Hepatocyte (in vitro differentiated cells): ENCODE measurements around the gene FMNL2. TPM values are rescaled to one million over a fixed set of nuclear protein-coding genes. Genes with fewer than 3 reads are reported as not detected.

Experiments
- DNase-seq: peaks from one replicate; pipeline ENCODE4 v3.0.0-alpha.2; 2016; ENCODE audit warnings: low spot score
- H2AFZ ChIP-seq: fragments of 200-600 bp; sonication (generic); 2 replicates; pipeline ENCODE4 v1.6.0; 2016; ENCODE audit warnings: antibody characterized with exemption, mild to moderate bottlenecking
- H3K27ac ChIP-seq: fragments of 200-600 bp; sonication (generic); 2 replicates; pipeline ENCODE4 v1.5.1; 2016; ENCODE audit warnings: mild to moderate bottlenecking
- H3K27me3 ChIP-seq: fragments of 200-600 bp; sonication (generic); 2 replicates; pipeline ENCODE4 v1.6.1; 2016
- H3K36me3 ChIP-seq: fragments of 200-600 bp; sonication (generic); replicated peaks from 2 replicates; pipeline ENCODE4 v1.5.1; 2016; ENCODE audit warnings: low read depth; ENCODE audit not compliant: insufficient read depth
- H3K4me1 ChIP-seq: fragments of 200-600 bp; sonication (generic); 2 replicates; pipeline ENCODE4 v1.5.1; 2016; ENCODE audit warnings: mild to moderate bottlenecking, moderate library complexity; ENCODE audit not compliant: insufficient read depth
- H3K4me2 ChIP-seq: fragments of 200-600 bp; sonication (generic); 2 replicates; pipeline ENCODE4 v1.6.0; 2016
- H3K4me3 ChIP-seq: fragments of 200-600 bp; sonication (generic); 2 replicates; pipeline ENCODE4 v1.5.1; 2016; ENCODE audit warnings: mild to moderate bottlenecking
- H3K79me2 ChIP-seq: fragments of 200-600 bp; sonication (generic); 2 replicates; pipeline ENCODE4 v1.6.0; 2017; ENCODE audit warnings: mild to moderate bottlenecking
- H3K9me2 ChIP-seq: fragments of 200-600 bp; sonication (generic); replicated peaks from 2 replicates; pipeline ENCODE4 v1.6.0; 2017; ENCODE audit warnings: mild to moderate bottlenecking; ENCODE audit not compliant: insufficient read depth
- H3K9me3 ChIP-seq: fragments of 200-600 bp; sonication (generic); 2 replicates; pipeline ENCODE4 v1.5.1; 2016; ENCODE audit warnings: low read depth, mild to moderate bottlenecking
- H4K20me1 ChIP-seq: fragments of 200-600 bp; sonication (generic); 2 replicates; pipeline ENCODE4 v1.6.0; 2016; ENCODE audit warnings: mild to moderate bottlenecking; ENCODE audit not compliant: insufficient read depth, poor library complexity, severe bottlenecking
- EZH2 ChIP-seq: fragments of 200-600 bp; sonication (generic); IDR thresholded peaks from 2 replicates; pipeline ENCODE4 v1.6.1; 2016; ENCODE audit warnings: antibody characterized with exemption, mild to moderate bottlenecking, borderline replicate concordance
- EZH2phosphoT487 ChIP-seq: fragments of 200-600 bp; sonication (generic); IDR thresholded peaks from one replicate; pipeline ENCODE4 v1.6.1; 2018; ENCODE audit warnings: antibody characterized with exemption, mild to moderate bottlenecking, low read depth, moderate library complexity; ENCODE audit not compliant: unreplicated experiment, severe bottlenecking
- WGBS: methylation state at CpG from one replicate; pipeline ENCODE4 v1.1.6; 2016; ENCODE audit warnings: low lambda C conversion rate; ENCODE audit errors: missing lambda C conversion rate; 5-methylcytosine and 5-hydroxymethylcytosine counted together
- polyA plus RNA-seq: library from polyadenylated mRNA; unstranded; fragments of >200 nt; fragmentation: Nextera tagmentation; extraction: Ambion mirVana; gene quantifications from 2 replicates; pipeline ENCODE4 v1.2.1, GENCODE V29; 2016
- total RNA-seq: library from RNA; depleted of rRNA; stranded (reverse); fragments of >200 nt; gene quantifications from 2 replicates; pipeline ENCODE4 v1.2.3, GENCODE V29; 2014
- TF ChIP-seq, protein P1 (sequence below): fragments of 200-600 bp; sonication (generic); IDR thresholded peaks from 2 replicates; pipeline ENCODE4 v1.5.1; 2016; ENCODE audit warnings: antibody characterized with exemption, mild to moderate bottlenecking; ENCODE audit not compliant: poor library complexity

The FMNL2 gene
- total and polyA plus RNA-seq, 2 experiments from 2014 or later = 11.7 to 53.6 TPM

DNA sequence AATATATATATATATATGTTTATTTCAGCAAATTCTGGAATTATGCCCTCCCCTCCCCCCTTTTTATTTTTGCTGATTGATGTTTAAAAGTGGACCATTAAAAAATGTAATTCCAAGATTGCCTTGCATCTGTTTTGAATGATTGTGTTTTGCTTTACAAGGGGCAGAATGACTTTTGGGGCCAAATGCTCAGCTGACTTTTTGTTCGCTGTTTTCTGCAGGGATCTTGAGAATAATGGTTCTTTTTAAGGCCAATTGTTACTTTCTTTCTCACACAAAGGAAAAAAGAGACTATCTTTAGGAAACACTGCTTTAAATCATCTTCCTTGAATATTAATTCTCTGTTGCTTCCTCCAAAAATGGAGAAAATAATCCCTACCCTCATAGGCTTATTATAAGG lies 95.9 kb downstream of the FMNL2 start:
- no peaks in the 10 kb centered on the region for H3K27me3 ChIP-seq
- no peak for DNase-seq
- H2AFZ ChIP-seq = no peak overlapping the region
- peaks cover 28% of the 10 kb centered on the region for H3K4me1 ChIP-seq
- TF ChIP-seq EZH2phosphoT487 (no peak), EZH2 (no peak)
- TF ChIP-seq, protein P1, sequence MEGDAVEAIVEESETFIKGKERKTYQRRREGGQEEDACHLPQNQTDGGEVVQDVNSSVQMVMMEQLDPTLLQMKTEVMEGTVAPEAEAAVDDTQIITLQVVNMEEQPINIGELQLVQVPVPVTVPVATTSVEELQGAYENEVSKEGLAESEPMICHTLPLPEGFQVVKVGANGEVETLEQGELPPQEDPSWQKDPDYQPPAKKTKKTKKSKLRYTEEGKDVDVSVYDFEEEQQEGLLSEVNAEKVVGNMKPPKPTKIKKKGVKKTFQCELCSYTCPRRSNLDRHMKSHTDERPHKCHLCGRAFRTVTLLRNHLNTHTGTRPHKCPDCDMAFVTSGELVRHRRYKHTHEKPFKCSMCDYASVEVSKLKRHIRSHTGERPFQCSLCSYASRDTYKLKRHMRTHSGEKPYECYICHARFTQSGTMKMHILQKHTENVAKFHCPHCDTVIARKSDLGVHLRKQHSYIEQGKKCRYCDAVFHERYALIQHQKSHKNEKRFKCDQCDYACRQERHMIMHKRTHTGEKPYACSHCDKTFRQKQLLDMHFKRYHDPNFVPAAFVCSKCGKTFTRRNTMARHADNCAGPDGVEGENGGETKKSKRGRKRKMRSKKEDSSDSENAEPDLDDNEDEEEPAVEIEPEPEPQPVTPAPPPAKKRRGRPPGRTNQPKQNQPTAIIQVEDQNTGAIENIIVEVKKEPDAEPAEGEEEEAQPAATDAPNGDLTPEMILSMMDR = no peak
- H4K20me1 ChIP-seq = no peaks in the 10 kb centered on the region
- H3K9me2 ChIP-seq = no peaks in the 10 kb centered on the region
- H3K27ac ChIP-seq = no peak overlapping the region
- peaks cover 97% of the 10 kb centered on the region for H3K79me2 ChIP-seq
- H3K4me3 ChIP-seq = no peak overlapping the region
- WGBS = 81% methylated on average over 1 of the region's 1 CpG
- H3K9me3 ChIP-seq = no peaks in the 10 kb centered on the region
- no peak overlapping the region for H3K4me2 ChIP-seq
- no peaks in the 10 kb centered on the region for H3K36me3 ChIP-seq

- H3K27ac ChIP-seq = no peak overlapping the region
- WGBS = 83% methylated on average over 4 of the region's 4 CpGs
- H3K79me2 ChIP-seq = peaks cover 97% of the 10 kb centered on the region
These were observed 96.6 kb downstream of the FMNL2 start for GRCh38 chr2:152431370-152432098.

GRCh38 chr2:152432206-152432653 lies 97.3 kb downstream of the FMNL2 start:
- Histone ChIP-seq H3K36me3 (no peaks in the 10 kb centered on the region), H2AFZ (no peak overlapping the region), H3K4me3 (no peak overlapping the region), H3K9me3 (no peaks in the 10 kb centered on the region), H3K4me1 (peaks cover 23% of the 10 kb centered on the region), H3K27me3 (no peaks in the 10 kb centered on the region), H4K20me1 (no peaks in the 10 kb centered on the region), H3K79me2 (peaks cover 97% of the 10 kb centered on the region), H3K4me2 (no peak overlapping the region), H3K9me2 (no peaks in the 10 kb centered on the region), H3K27ac (peak overlapping the region; percentile 70)
- no peak for DNase-seq
- no peak for TF ChIP-seq EZH2
- TF ChIP-seq EZH2phosphoT487 = no peak
- TF ChIP-seq, protein P1 = no peak
- WGBS = 59% methylated on average over 3 of the region's 3 CpGs

More at GRCh38 chr2:152431370-152432098, 96.6 kb downstream of the FMNL2 start:
- TF ChIP-seq EZH2phosphoT487 = no peak
- TF ChIP-seq, protein P1 = no peak
- no peak for TF ChIP-seq EZH2
- Histone ChIP-seq H3K4me1 (peaks cover 23% of the 10 kb centered on the region), H3K9me2 (no peaks in the 10 kb centered on the region), H3K36me3 (no peaks in the 10 kb centered on the region), H3K9me3 (no peaks in the 10 kb centered on the region), H2AFZ (no peak overlapping the region), H3K27me3 (no peaks in the 10 kb centered on the region), H4K20me1 (no peaks in the 10 kb centered on the region), H3K4me3 (no peak overlapping the region), H3K4me2 (no peak overlapping the region)
- DNase-seq = no peak
